HEK293T (cell line): ENCODE data around the gene TRIM8.

Experiments used
- BHLHE40 ChIP-seq: fragments of 450-650 bp; IDR thresholded peaks from 2 replicates; pipeline ENCODE4 v1.6.1; 2016; ENCODE audit warnings: mild to moderate bottlenecking, moderate library complexity, borderline replicate concordance
- ELF4 ChIP-seq: fragments of 450-650 bp; IDR thresholded peaks from 2 replicates; pipeline ENCODE4 v1.6.1; 2017; ENCODE audit warnings: antibody characterized with exemption
- FOXM1 ChIP-seq: fragments of 450-650 bp; IDR thresholded peaks from 2 replicates; pipeline ENCODE4 v1.6.1; 2017; ENCODE audit warnings: mild to moderate bottlenecking, borderline replicate concordance
- HDGF ChIP-seq: fragments of 450-650 bp; IDR thresholded peaks from 2 replicates; pipeline ENCODE4 v1.6.1; 2017; ENCODE audit warnings: antibody characterized with exemption, borderline replicate concordance
- SP1 ChIP-seq: fragments of 450-650 bp; IDR thresholded peaks from 2 replicates; pipeline ENCODE4 v1.6.1; 2017
- TARDBP ChIP-seq: fragments of 450-650 bp; IDR thresholded peaks from 2 replicates; pipeline ENCODE4 v1.6.1; 2016
- ZNF384 ChIP-seq: fragments of 450-650 bp; IDR thresholded peaks from 2 replicates; pipeline ENCODE4 v1.6.1; 2016

GRCh38 chr10:102648889-102649796 is 4.9 kb downstream of the TRIM8 start:
- TF ChIP-seq TARDBP (no peak), FOXM1 (no peak), BHLHE40 (no peak), SP1 (no peak), ZNF384 (no peak), ELF4 (no peak), HDGF (no peak)
